Esophagus muscularis mucosa (tissue), 4 donors: ENCODE measurements around the gene PCDHA4. TPM values are rescaled to one million over a fixed set of nuclear protein-coding genes. Genes with fewer than 3 reads are reported as not detected.
"Not testable (repeated sequence)": the region's sequence is repeated elsewhere in the genome, so short reads cannot be mapped to it uniquely, and the experiment has no call there.

ENCODE experiments used
- DNase-seq: peaks from one replicate; pipeline ENCODE4 v3.0.0-alpha.2; 2017; ENCODE audit errors: extremely low spot score
- H3K27ac ChIP-seq, 4 donors: fragments of 200-600 bp; sonication (generic); replicated peaks in 1 of 4; 1 replicate in 3 of 4; 2 replicates in 1 of 4; pipeline ENCODE4 v1.5.1; 2016 to 2019; ENCODE audit warnings: mild to moderate bottlenecking in 1 of 4
- H3K27me3 ChIP-seq, 4 donors: fragments of 200-600 bp; sonication (generic); one replicate each; pipeline versions ENCODE4 v1.5.1 to v1.6.0; 2016 to 2019
- H3K36me3 ChIP-seq, 4 donors: fragments of 200-600 bp; sonication (generic); one replicate each; pipeline ENCODE4 v1.5.1; 2016 to 2019
- H3K4me1 ChIP-seq, 4 donors: fragments of 200-600 bp; sonication (generic); one replicate each; pipeline ENCODE4 v1.5.1; 2016 to 2019
- H3K4me3 ChIP-seq, 4 donors: fragments of 200-600 bp; sonication (generic); 1 replicate in 2 of 4; 2 replicates in 2 of 4; pipeline ENCODE4 v1.5.1; 2016 to 2019; ENCODE audit warnings: mild to moderate bottlenecking in 4 of 4, moderate library complexity in 1 of 4
- H3K9me3 ChIP-seq, 4 donors: fragments of 200-600 bp; sonication (generic); 1 replicate in 3 of 4; 2 replicates in 1 of 4; pipeline ENCODE4 v1.5.1; 2016 to 2019
- CTCF ChIP-seq, 3 experiments: fragments of 200-600 bp in 2 of 3; fragments of 450-650 bp in 1 of 3; sonication (generic) in 2 of 3; IDR thresholded peaks; one replicate each; pipeline ENCODE4 v1.5.1; 2017 to 2019; ENCODE audit warnings: antibody characterized with exemption in 3 of 3, mild to moderate bottlenecking in 2 of 3, moderate library complexity in 1 of 3
- EP300 ChIP-seq: sonication (generic); formaldehyde crosslinking; IDR thresholded peaks from one replicate; pipeline ENCODE4 v1.6.1; 2017; ENCODE audit warnings: antibody characterized with exemption
- POLR2A ChIP-seq: fragments of 450-650 bp; IDR thresholded peaks from one replicate; pipeline ENCODE4 v1.6.1; 2017; ENCODE audit warnings: antibody characterized with exemption, moderate library complexity, mild to moderate bottlenecking, low read depth
- POLR2AphosphoS5 ChIP-seq, 2 donors: sonication (generic); formaldehyde crosslinking; IDR thresholded peaks; one replicate each; pipeline ENCODE4 v1.6.1; 2017; ENCODE audit warnings: antibody characterized with exemption in 2 of 2
- WGBS: methylation state at CpG from one replicate; pipeline ENCODE4 v1.1.5; 2018; 5-methylcytosine and 5-hydroxymethylcytosine counted together
- intact Hi-C: fragments of 100-400 bp; cut with DNase I; formaldehyde crosslinking; loops from one replicate; pipeline ENCODE4 v1.15.1; 2023
- total RNA-seq, 4 donors: library from RNA; depleted of rRNA; stranded (reverse); fragments of >200 nt; gene quantifications; one replicate each; pipeline versions ENCODE4 v1.1.0 to v1.2.1, GENCODE V29; 2016

Gene PCDHA4
- total RNA-seq, 4 donors from 2014 or later, result 0.45 to 1.1 (median 0.66) TPM

DNA sequence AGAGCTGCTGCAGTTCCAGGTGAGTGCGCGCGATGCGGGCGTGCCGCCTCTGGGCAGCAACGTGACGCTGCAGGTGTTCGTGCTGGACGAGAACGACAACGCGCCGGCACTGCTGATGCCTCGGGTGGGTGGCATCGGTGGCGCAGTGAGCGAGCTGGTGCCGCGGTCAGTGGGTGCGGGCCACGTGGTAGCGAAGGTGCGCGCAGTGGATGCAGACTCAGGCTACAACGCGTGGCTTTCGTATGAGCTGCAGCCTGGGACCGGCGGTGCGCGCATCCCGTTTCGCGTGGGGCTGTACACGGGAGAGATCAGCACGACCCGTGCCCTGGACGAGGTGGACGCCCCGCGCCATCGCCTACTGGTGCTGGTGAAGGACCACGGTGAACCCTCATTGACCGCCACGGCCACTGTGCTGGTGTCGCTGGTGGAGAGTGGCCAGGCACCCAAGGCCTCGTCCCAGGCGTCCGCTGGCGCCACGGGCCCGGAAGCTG, 4.0 kb upstream of the PCDHA4 start:
- WGBS, result 46% methylated on average over 31 of the region's 53 CpGs
- Histone ChIP-seq H3K27ac (no peak overlapping the region), H3K4me3 (no peak overlapping the region), H3K27me3 (peaks cover 0 to 52% (median 0%) of the 10 kb centered on the region in 4 donors), H3K9me3 (peaks cover 0 to 47% (median 39%) of the 10 kb centered on the region in 4 donors), H3K36me3 (no peaks in the 10 kb centered on the region), H3K4me1 (no peaks in the 10 kb centered on the region)
- intact Hi-C loops, result no loop called here
- no peak for DNase-seq
- no peak for TF ChIP-seq EP300

GRCh38 chr5:140808241-140808888, 1.5 kb downstream of the PCDHA4 start:
- intact Hi-C loops, DNase-seq, H3K27ac ChIP-seq, H3K4me1 ChIP-seq, H3K36me3 ChIP-seq, H3K4me3 ChIP-seq: not testable (repeated sequence)
- Histone ChIP-seq H3K27me3 (peaks cover 0 to 35% (median 0%) of the 10 kb centered on the region in 4 donors), H3K9me3 (peaks cover 0 to 44% (median 35%) of the 10 kb centered on the region in 4 donors)
- 64% methylated on average over 29 of the region's 62 CpGs for WGBS

DNA sequence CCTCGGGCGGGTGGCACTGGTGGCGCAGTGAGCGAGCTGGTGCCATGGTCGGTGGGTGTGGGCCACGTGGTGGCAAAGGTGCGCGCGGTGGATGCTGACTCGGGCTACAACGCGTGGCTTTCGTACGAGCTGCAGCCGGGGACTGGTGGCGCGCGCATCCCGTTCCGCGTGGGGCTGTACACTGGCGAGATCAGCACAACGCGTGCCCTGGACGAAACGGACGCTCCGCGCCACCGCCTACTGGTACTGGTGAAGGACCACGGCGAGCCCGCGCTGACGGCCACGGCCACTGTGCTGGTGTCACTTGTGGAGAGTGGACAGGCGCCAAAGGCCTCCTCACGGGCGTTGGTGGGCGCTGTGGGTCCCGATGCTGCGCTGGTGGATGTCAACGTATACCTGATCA, 2.0 kb downstream of the PCDHA4 start:
- Histone ChIP-seq H3K9me3 (peaks cover 0 to 43% (median 32%) of the 10 kb centered on the region in 4 donors), H3K36me3 (no peaks in the 10 kb centered on the region), H3K27me3 (peaks cover 0 to 34% (median 0%) of the 10 kb centered on the region in 4 donors), H3K4me3 (no peak overlapping the region), H3K4me1 (no peaks in the 10 kb centered on the region), H3K27ac (no peak overlapping the region)
- intact Hi-C loops, result no loop called here
- TF ChIP-seq POLR2AphosphoS5 (IDR thresholded peaks at IDR 0.05), result no peak
- TF ChIP-seq CTCF (IDR thresholded peaks at IDR 0.05), result no peak
- TF ChIP-seq EP300, result no peak
- TF ChIP-seq POLR2A, result no peak
- no peak for DNase-seq
- 73% methylated on average over 35 of the region's 43 CpGs for WGBS

DNA sequence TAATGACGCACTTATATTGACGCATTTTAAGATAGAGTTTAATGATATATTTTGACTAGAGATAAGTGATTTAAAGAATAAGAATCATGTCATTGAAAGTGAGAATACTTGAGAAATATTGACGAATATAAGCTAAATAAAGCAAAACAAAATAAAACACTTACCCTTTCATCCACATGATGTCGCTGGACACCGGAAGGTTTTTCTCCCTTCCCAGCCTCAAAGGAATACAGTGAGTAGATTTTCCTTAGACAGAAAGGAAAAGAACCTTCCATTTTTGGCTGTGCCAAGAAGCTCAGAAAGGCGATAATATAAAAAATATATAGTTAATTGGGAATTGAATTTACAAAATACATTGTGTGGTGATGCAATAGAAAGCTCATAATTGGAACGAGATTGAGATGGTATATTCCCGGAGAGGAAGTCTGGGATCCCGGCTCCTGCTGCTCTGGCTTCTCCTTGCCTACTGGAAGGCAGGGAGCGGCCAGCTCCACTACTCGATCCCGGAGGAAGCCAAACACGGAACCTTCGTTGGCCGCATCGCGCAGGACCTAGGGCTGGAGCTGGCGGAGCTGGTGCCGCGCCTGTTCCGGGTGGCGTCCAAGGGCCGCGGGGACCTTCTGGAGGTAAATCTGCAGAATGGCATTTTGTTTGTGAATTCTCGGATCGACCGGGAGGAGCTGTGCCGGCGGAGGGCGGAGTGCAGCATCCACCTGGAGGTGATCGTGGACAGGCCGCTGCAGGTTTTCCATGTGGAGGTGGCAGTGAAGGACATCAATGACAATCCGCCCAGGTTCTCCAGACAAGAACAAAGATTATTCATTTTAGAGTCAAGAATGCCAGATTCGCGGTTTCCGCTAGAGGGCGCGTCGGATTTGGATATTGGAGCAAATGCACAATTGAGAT, 14.8 kb downstream of the PCDHA4 start, which contains the start of gene PCDHA5:
PCDHA5 (plus strand) TSS at position 239 of the 906 bp plus-strand sequence.
- H3K4me3 ChIP-seq, result peak within 1 kb of the TSS in 3 of 4 donors; percentile 6 to 23 (median 21)
- no peak for TF ChIP-seq EP300
- TF ChIP-seq POLR2AphosphoS5 (IDR thresholded peaks at IDR 0.05), result no peak
- no peak for TF ChIP-seq POLR2A
- peak in 1 of 3 experiments; percentile 40 for TF ChIP-seq CTCF (IDR thresholded peaks at IDR 0.05)
- H3K4me1 ChIP-seq, result no peaks in the 10 kb centered on the region
- H3K36me3 ChIP-seq, result no peaks in the 10 kb centered on the region
- intact Hi-C loops, result no loop called here
- 41% methylated on average over 29 of the region's 39 CpGs for WGBS
- peaks cover 0 to 47% (median 5%) of the 10 kb centered on the region in 4 donors for H3K27me3 ChIP-seq
- H3K27ac ChIP-seq, result no peak within 1 kb of the TSS
- peaks cover 0 to 31% (median 26%) of the 10 kb centered on the region in 4 donors for H3K9me3 ChIP-seq
- DNase-seq, result no peak

- Histone ChIP-seq H3K27me3 (peaks cover 0 to 53% (median 5%) of the 10 kb centered on the region in 4 donors), H3K36me3 (no peaks in the 10 kb centered on the region), H3K9me3 (peaks cover 0 to 30% (median 24%) of the 10 kb centered on the region in 4 donors), H3K27ac (no peak overlapping the region), H3K4me3 (no peak overlapping the region), H3K4me1 (no peaks in the 10 kb centered on the region)
- TF ChIP-seq EP300 (no peak), POLR2AphosphoS5 (IDR thresholded peaks at IDR 0.05) (no peak), POLR2A (no peak), CTCF (IDR thresholded peaks at IDR 0.05) (no peak)
- intact Hi-C loops, result no loop called here
- no peak for DNase-seq
- WGBS, result 26% methylated on average over 6 of the region's 6 CpGs
Measured at GRCh38 chr5:140822281-140822629, 15.4 kb downstream of the PCDHA4 start.

GRCh38 chr5:140822969-140823368, 16.1 kb downstream of the PCDHA4 start:
- 58% methylated on average over 48 of the region's 48 CpGs for WGBS
- H3K36me3 ChIP-seq, H3K4me3 ChIP-seq, intact Hi-C loops, DNase-seq, H3K27ac ChIP-seq, H3K4me1 ChIP-seq: not testable (repeated sequence)
- H3K9me3 ChIP-seq, result peaks cover 0 to 36% (median 25%) of the 10 kb centered on the region in 4 donors
- H3K27me3 ChIP-seq, result peaks cover 0 to 60% (median 7%) of the 10 kb centered on the region in 4 donors
